Nephron (organoid): ENCODE measurements around the gene SUN5.

Source experiments
- H3K27ac Mint-ChIP-seq, 3 experiments: 2 replicates each; pipeline ENCODE4 v1.8.0; 2020; ENCODE audit warnings: mixed read lengths in 3 of 3, mild to moderate bottlenecking in 2 of 3, moderate library complexity in 1 of 3
- H3K27me3 Mint-ChIP-seq: 2 replicates; pipeline ENCODE4 v1.8.0; 2021; ENCODE audit warnings: low read depth, mild to moderate bottlenecking, moderate library complexity, mixed read lengths
- H3K36me3 Mint-ChIP-seq: 2 replicates; pipeline ENCODE4 v1.8.0; 2020; ENCODE audit warnings: low read depth, mixed read lengths
- H3K4me1 Mint-ChIP-seq: 2 replicates; pipeline ENCODE4 v1.8.0; 2020; ENCODE audit warnings: mixed read lengths
- H3K4me3 Mint-ChIP-seq, 3 experiments: 2 replicates each; pipeline ENCODE4 v1.8.0; 2020; ENCODE audit warnings: mild to moderate bottlenecking in 3 of 3, mixed read lengths in 3 of 3, moderate library complexity in 2 of 3
- H3K9me3 Mint-ChIP-seq: 2 replicates; pipeline ENCODE4 v1.8.0; 2020; ENCODE audit warnings: mixed read lengths
- CTCF ChIP-seq, 3 experiments: fragments of 200-600 bp; sonication (generic); IDR thresholded peaks; one replicate each; pipeline ENCODE4 v1.5.0; 2021; ENCODE audit warnings: antibody characterized with exemption in 3 of 3; ENCODE audit not compliant: unreplicated experiment in 3 of 3

Gene SUN5

GRCh38 chr20:32986331-32986966 lies 17.8 kb downstream of the SUN5 start:
- TF ChIP-seq CTCF (IDR thresholded peaks at IDR 0.05; ENCODE audit: unreplicated experiment in 3 of 3) = no peak
- no peak overlapping the region for H3K4me3 Mint-ChIP-seq
- no peak overlapping the region for H3K27ac Mint-ChIP-seq
- no peaks in the 10 kb centered on the region for H3K27me3 Mint-ChIP-seq
- H3K36me3 Mint-ChIP-seq = no peaks in the 10 kb centered on the region
- peaks cover 10% of the 10 kb centered on the region for H3K4me1 Mint-ChIP-seq
- no peaks in the 10 kb centered on the region for H3K9me3 Mint-ChIP-seq

GRCh38 chr20:32985596-32985995 lies 18.6 kb downstream of the SUN5 start:
- Mint-ChIP-seq H3K4me1 (peaks cover 15% of the 10 kb centered on the region), H3K4me3 (no peak overlapping the region), H3K9me3 (no peaks in the 10 kb centered on the region), H3K27me3 (no peaks in the 10 kb centered on the region), H3K27ac (no peak overlapping the region), H3K36me3 (no peaks in the 10 kb centered on the region)
- no peak for TF ChIP-seq CTCF (IDR thresholded peaks at IDR 0.05; ENCODE audit: unreplicated experiment in 3 of 3)

DNA sequence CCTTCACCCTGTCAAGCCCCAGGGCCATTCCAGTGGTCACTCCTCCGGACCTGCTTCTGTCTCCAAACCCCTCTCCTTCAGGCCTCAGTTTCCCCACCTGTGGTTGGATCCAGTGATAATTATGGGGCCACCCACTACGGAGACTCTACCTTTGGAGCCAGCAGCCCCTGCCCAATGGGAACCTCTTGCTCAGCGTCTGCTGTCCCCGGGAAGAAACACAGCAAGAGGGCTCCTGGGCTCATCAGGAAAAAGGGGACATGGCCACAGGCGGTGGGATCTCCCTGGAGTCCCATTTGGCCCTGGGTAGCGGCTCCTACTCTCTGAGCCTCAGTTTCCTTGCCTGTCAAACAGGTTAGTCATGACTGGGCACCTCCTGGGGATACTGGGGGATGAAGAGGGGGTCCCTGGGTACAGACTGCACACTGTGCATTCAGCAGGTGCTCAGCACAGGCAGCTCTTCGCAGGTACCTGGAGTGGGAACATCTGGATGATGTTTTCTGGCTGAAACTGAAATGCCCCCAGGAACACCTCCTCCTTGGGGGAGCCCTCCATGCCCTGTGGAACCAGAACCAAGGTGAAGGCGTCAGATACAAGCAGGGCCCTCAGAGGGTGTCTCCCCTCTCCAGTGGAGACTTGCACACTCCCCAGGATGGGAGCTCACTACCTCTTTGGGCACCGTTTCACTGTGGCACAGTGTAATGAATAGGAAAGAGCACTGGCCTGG lies 19.4 kb downstream of the SUN5 start:
- Mint-ChIP-seq H3K27ac (no peak overlapping the region), H3K9me3 (no peaks in the 10 kb centered on the region), H3K4me1 (peaks cover 15% of the 10 kb centered on the region), H3K27me3 (no peaks in the 10 kb centered on the region), H3K36me3 (no peaks in the 10 kb centered on the region), H3K4me3 (no peak overlapping the region)
- TF ChIP-seq CTCF (IDR thresholded peaks at IDR 0.05; ENCODE audit: unreplicated experiment in 3 of 3) = no peak

DNA sequence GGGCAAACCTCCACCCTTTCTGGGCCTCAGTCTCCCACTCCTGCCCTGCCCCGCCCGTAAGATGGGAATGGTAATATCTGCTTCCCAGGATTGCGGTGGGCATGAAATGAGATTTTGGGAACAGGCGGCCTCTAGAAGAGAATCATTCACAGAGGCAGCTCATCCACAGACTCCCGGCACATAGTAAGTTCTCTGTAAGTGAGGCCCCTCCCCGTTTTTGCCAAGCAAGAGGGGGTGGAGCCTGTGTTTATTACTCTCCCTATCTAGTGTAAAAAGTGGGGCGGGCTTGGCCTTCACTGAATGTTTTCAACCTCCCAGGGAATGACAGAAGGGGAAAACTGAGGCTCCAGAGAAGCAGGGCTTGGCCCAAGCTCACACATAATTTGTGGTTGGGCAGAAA lies 20.0 kb downstream of the SUN5 start:
- TF ChIP-seq CTCF (IDR thresholded peaks at IDR 0.05; ENCODE audit: unreplicated experiment in 3 of 3) = no peak
- H3K27ac Mint-ChIP-seq = no peak overlapping the region
- no peaks in the 10 kb centered on the region for H3K36me3 Mint-ChIP-seq
- no peaks in the 10 kb centered on the region for H3K9me3 Mint-ChIP-seq
- H3K4me3 Mint-ChIP-seq = no peak overlapping the region
- peaks cover 15% of the 10 kb centered on the region for H3K4me1 Mint-ChIP-seq
- H3K27me3 Mint-ChIP-seq = no peaks in the 10 kb centered on the region

DNA sequence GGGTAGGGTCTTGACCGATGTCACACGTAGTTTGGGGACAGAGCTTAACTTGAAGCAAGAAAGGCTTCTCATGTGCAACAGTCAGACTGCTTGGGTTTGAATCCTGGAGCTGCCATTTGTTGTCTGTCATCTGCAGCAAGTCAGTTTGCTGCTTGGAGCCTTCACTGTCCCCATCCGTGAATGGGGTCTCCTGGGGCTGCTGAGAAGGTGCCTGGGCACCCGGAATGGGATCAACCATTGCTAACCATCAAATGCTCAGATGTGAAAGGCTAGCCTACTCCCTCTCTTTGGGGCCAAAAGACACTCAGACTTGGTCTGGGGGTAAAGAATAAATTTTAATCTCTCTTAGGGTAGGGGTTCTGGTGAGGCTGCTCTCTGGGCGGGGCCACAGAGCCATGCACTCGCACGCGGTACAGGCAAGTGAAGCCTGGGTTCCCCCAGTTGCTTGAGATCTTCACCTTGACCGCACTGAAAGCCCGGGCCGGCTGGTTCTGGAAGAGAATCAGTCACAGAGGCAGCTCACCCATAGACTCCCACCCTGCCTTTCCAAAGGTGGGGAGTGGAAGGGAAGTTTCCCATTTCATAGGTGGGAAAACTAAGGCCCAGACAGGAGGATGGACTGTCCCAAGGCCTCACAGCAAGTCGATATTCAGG lies 20.6 kb downstream of the SUN5 start:
- no peaks in the 10 kb centered on the region for H3K9me3 Mint-ChIP-seq
- no peaks in the 10 kb centered on the region for H3K27me3 Mint-ChIP-seq
- TF ChIP-seq CTCF (IDR thresholded peaks at IDR 0.05; ENCODE audit: unreplicated experiment in 3 of 3) = no peak
- no peak overlapping the region for H3K4me3 Mint-ChIP-seq
- H3K36me3 Mint-ChIP-seq = no peaks in the 10 kb centered on the region
- no peak overlapping the region for H3K27ac Mint-ChIP-seq
- H3K4me1 Mint-ChIP-seq = peaks cover 15% of the 10 kb centered on the region
